ENCODE results near the gene SDC1. TPM values are rescaled to one million over a fixed set of nuclear protein-coding genes. Genes with fewer than 3 reads are reported as not detected.

Gene SDC1
- total and polyA plus RNA-seq, 2 of the 8 experiments (the other 6 are each of a cell fraction or from before 2014, with no cell fraction given): 45.3 to 73.3 TPM

DNA sequence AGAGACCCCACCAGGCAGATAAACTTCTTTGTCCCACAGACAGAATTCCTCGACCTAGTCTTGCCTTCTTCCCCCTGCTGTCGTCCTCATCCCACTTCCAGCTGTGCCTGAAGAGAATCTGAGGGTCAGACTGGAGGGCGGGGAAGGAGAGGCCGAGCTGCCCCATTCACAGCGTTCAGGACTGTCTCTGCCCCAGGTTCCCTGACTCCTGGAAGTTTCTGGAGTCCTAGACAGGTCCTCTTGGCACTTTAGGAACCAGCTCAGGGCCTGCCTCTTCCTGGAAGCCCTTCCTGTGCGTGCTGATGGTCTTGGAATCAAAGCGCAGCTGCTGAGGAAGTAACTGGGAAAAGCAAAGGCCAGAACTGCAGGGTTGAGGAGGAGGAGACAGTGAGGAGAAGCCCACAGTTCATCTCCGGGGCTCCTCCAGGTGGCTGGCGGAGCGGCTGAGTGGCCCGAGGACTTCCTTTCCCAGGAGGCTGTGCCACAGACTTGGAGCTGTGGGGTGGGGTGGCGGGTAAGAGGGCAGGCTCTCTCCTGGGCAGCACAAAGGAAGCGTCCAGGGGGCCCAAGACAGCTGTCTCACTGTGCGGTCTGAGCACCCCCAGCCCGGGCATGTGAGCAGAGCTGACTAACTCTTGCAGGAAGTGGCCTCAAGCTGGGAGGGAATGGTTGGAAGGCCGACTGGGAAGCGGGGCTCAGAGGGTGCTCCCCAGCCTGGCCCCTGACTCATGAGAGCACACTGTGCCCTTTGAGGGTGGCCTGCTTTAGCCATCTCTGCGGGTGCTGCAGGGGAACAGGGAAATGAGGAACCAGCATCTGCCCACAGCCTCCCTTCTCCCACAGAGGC lies 39.5 kb downstream of the SDC1 start:
- no peaks in the 10 kb centered on the region for H3K23me2 ChIP-seq (ENCODE audit: low read depth, low read length)
- H2BK120ac ChIP-seq (replicated peaks; ENCODE audit: low read depth, low read length): no peak overlapping the region
- no peak overlapping the region for H3K27ac ChIP-seq (ENCODE audit: low read depth, low read length)
- no peak overlapping the region for H4K5ac ChIP-seq (ENCODE audit: insufficient read length, low read depth, low read length)
- POLR2A ChIA-PET (ENCODE audit: partially characterized antibody): interaction anchor here (0.6 to 2.0 kb wide), 4 partner anchors 23 to 160 kb away, joined by 3 to 4 read pairs (median 4); no protein-coding TSS in a partner anchor
- H2BK12ac ChIP-seq (ENCODE audit: low read depth, low read length): peak overlapping the region; percentile 60; the same call in 1 of the 2 replicates
- peak overlapping the region; percentile 41; the same call in 1 of the 2 replicates for H2AFZ ChIP-seq (ENCODE audit: low read length)
- peaks cover 0 to 34% (median 17%) of the 10 kb centered on the region in 4 experiments; a peak in 6 of 7 replicates for H3K4me1 ChIP-seq (replicated peaks in 1 of 4; ENCODE audit: control insufficient read depth in 3 of 4, insufficient read depth in 4 of 4, low read length in 3 of 4)
- H3K9me3 ChIP-seq (ENCODE audit: insufficient read depth in 2 of 2, low read depth in 1 of 2, low read length in 1 of 2): no peaks in the 10 kb centered on the region
- H3K36me3 ChIP-seq (ENCODE audit: control insufficient read depth in 2 of 4, insufficient read depth in 4 of 4, low read length in 3 of 4): no peaks in the 10 kb centered on the region
- FAIRE-seq (no peak), DNase-seq (ENCODE audit: low read depth in 1 of 2, low spot score in 2 of 2) (no peak)
- no peak overlapping the region for H3K18ac ChIP-seq (ENCODE audit: extremely low read depth, low read length)
- H4K91ac ChIP-seq (replicated peaks; ENCODE audit: insufficient read length, low read length): peak overlapping the region; percentile 70
- peak overlapping the region; percentile 82; the same call in 1 of the 2 replicates for H2BK20ac ChIP-seq (ENCODE audit: low read length)
- H3K9ac ChIP-seq (replicated peaks in 1 of 4; ENCODE audit: extremely low read depth in 1 of 4, low read depth in 3 of 4, low read length in 3 of 4): no peak overlapping the region
- WGBS, 2 experiments (ENCODE audit: extremely low coverage in 1 of 2, insufficient coverage in 1 of 2, insufficient read length in 1 of 2, insufficient replicate concordance in 2 of 2, low coverage in 1 of 2, low lambda C conversion rate in 2 of 2, missing lambda C conversion rate in 1 of 2): 89% methylated on average over 18 of the region's 18 CpGs; no CpG with 5 or more reads in 1 of the 2 experiments
- no peaks in the 10 kb centered on the region for H3K79me1 ChIP-seq (ENCODE audit: low read depth, low read length)
- H3K79me2 ChIP-seq (ENCODE audit: control insufficient read depth in 1 of 2, insufficient read depth in 2 of 2, low read length in 2 of 2): no peaks in the 10 kb centered on the region
- TF ChIP-seq RAD21 (IDR thresholded peaks at IDR 0.05 in 1 of 2, conservative IDR thresholded peaks at IDR 0.05 in 1 of 2; ENCODE audit: low read depth in 2 of 2, low read length in 2 of 2) (0 out of 4 replicates have a peak, but pooled peaks of 1 of the 2 experiments have one; percentile 1), EGR1 (IDR thresholded peaks at IDR 0.05; ENCODE audit: borderline replicate concordance, low read depth, low read length) (no peak)
- peak overlapping the region; percentile 9; the same call in 1 of the 2 replicates for H4K8ac ChIP-seq (ENCODE audit: extremely low read depth, insufficient read depth, low read length)
- no peak overlapping the region for H3K23ac ChIP-seq (ENCODE audit: insufficient read length)
- no peak overlapping the region for H2AK5ac ChIP-seq (ENCODE audit: low read depth, low read length)
- no peak overlapping the region for H3K4me2 ChIP-seq (ENCODE audit: insufficient read depth in 1 of 2, low read depth in 2 of 2, low read length in 2 of 2)
- no peaks in the 10 kb centered on the region for H4K20me1 ChIP-seq (replicated peaks in 1 of 2; ENCODE audit: control insufficient read depth in 1 of 2, insufficient read depth in 2 of 2, low read length in 2 of 2)
- H3K14ac ChIP-seq (ENCODE audit: insufficient read length): no peak overlapping the region
- H2BK15ac ChIP-seq (ENCODE audit: low read length): no peak overlapping the region
- no peak overlapping the region for H3K4ac ChIP-seq (replicated peaks; ENCODE audit: insufficient read length, low read depth, low read length)
- H2BK5ac ChIP-seq (ENCODE audit: low read depth, low read length): 0 out of 2 replicates have a peak overlapping the region, but pooled peaks have one; percentile 35
- CTCF ChIA-PET (ENCODE audit: partially characterized antibody): interaction anchor here (1.0 to 17.4 kb wide), 5 partner anchors 17 to 78 kb away, joined by 4 to 163 read pairs (median 5); no protein-coding TSS in a partner anchor
- no peaks in the 10 kb centered on the region; a peak in 3 of 7 replicates for H3K27me3 ChIP-seq (replicated peaks in 1 of 4; ENCODE audit: control insufficient read depth in 3 of 4, extremely low read depth in 1 of 4, insufficient read depth in 3 of 4, low read length in 3 of 4)
- H3K56ac ChIP-seq (replicated peaks; ENCODE audit: insufficient read length, low read depth, low read length): no peak overlapping the region
- no peak overlapping the region for H3K4me3 ChIP-seq (ENCODE audit: extremely low read depth in 1 of 4, insufficient read depth in 2 of 4, low read depth in 3 of 4, low read length in 4 of 4)
